HUES64 (cell line): ENCODE measurements around the gene HGS.
"Not testable (repeated sequence)": the region's sequence is repeated elsewhere in the genome, so short reads cannot be mapped to it uniquely, and the experiment has no call there.

Experiments
- H3K27ac ChIP-seq: 2 replicates; pipeline ENCODE4 v1.7.0; 2013; ENCODE audit warnings: low read depth, low read length, inconsistent platforms
- H3K27me3 ChIP-seq: 2 replicates; pipeline ENCODE4 v1.6.1; 2013; ENCODE audit warnings: mild to moderate bottlenecking, low read length; ENCODE audit not compliant: insufficient read depth
- H3K36me3 ChIP-seq: 2 replicates; pipeline ENCODE4 v1.6.1; 2013; ENCODE audit warnings: mild to moderate bottlenecking, low read length; ENCODE audit not compliant: insufficient read depth
- H3K4me1 ChIP-seq: 2 replicates; pipeline ENCODE4 v1.6.1; 2013; ENCODE audit warnings: mild to moderate bottlenecking, low read length, moderate library complexity; ENCODE audit not compliant: insufficient read depth
- H3K4me3 ChIP-seq: 2 replicates; pipeline ENCODE4 v1.5.1; 2013; ENCODE audit warnings: mild to moderate bottlenecking, low read length, moderate library complexity
- H3K9ac ChIP-seq: 2 replicates; pipeline ENCODE4 v1.6.1; 2013; ENCODE audit warnings: mild to moderate bottlenecking, low read depth, low read length
- H3K9me3 ChIP-seq: 2 replicates; pipeline ENCODE4 v1.6.1; 2013; ENCODE audit warnings: low read depth, low read length; ENCODE audit not compliant: insufficient read depth
- WGBS: fragments of 150-250, 120-280 bp; methylation state at CpG from one replicate; pipeline ENCODE4 v1.1.7; 2013; ENCODE audit warnings: missing lambda C conversion rate; 5-methylcytosine and 5-hydroxymethylcytosine counted together

Gene HGS

GRCh38 chr17:81673561-81674258 is 10.1 kb upstream of the HGS start:
- H3K9me3 ChIP-seq: no peaks in the 10 kb centered on the region
- no peaks in the 10 kb centered on the region for H3K4me1 ChIP-seq
- H3K27me3 ChIP-seq: no peaks in the 10 kb centered on the region
- no peak overlapping the region for H3K4me3 ChIP-seq
- no peak overlapping the region for H3K27ac ChIP-seq
- H3K9ac ChIP-seq: no peak overlapping the region
- 94% methylated on average over 18 of the region's 18 CpGs for WGBS
- H3K36me3 ChIP-seq: peaks cover 64% of the 10 kb centered on the region

- H3K9me3 ChIP-seq, H3K27me3 ChIP-seq, H3K27ac ChIP-seq, H3K9ac ChIP-seq, H3K4me1 ChIP-seq, H3K4me3 ChIP-seq: not testable (repeated sequence)
- peaks cover 45% of the 10 kb centered on the region for H3K36me3 ChIP-seq
- WGBS: 36% methylated on average over 11 of the region's 18 CpGs
These were observed 8.1 kb upstream of the HGS start for GRCh38 chr17:81675515-81676221.

- WGBS: 95% methylated on average over 17 of the region's 17 CpGs
- no peak overlapping the region for H3K27ac ChIP-seq
- no peak overlapping the region for H3K4me3 ChIP-seq
- no peak overlapping the region for H3K9ac ChIP-seq
- no peaks in the 10 kb centered on the region for H3K9me3 ChIP-seq
- no peaks in the 10 kb centered on the region for H3K27me3 ChIP-seq
- H3K4me1 ChIP-seq: no peaks in the 10 kb centered on the region
- peaks cover 39% of the 10 kb centered on the region for H3K36me3 ChIP-seq
These were observed 6.9 kb upstream of the HGS start for GRCh38 chr17:81676906-81677305.

- peaks cover 6% of the 10 kb centered on the region; the same call in 1 of the 2 replicates for H3K4me1 ChIP-seq
- no peak overlapping the region for H3K4me3 ChIP-seq
- H3K9ac ChIP-seq: no peak overlapping the region
- H3K9me3 ChIP-seq: no peaks in the 10 kb centered on the region
- peaks cover 9% of the 10 kb centered on the region; the same call in 1 of the 2 replicates for H3K36me3 ChIP-seq
- H3K27ac ChIP-seq: no peak overlapping the region
- WGBS: 94% methylated on average over 11 of the region's 11 CpGs
- no peaks in the 10 kb centered on the region for H3K27me3 ChIP-seq
These were observed 3.7 kb upstream of the HGS start for GRCh38 chr17:81680150-81680549.

- WGBS: 94% methylated on average over 17 of the region's 17 CpGs
These were observed 2.1 kb upstream of the HGS start for GRCh38 chr17:81681672-81682071.

GRCh38 chr17:81682565-81683207 is 1.1 kb upstream of the HGS start:
- Histone ChIP-seq H3K27ac (peak overlapping the region; percentile 85), H3K4me3 (peak overlapping the region; percentile 89), H3K4me1 (peaks cover 9% of the 10 kb centered on the region; the same call in 1 of the 2 replicates), H3K9ac (peak overlapping the region; percentile 85), H3K27me3 (no peaks in the 10 kb centered on the region), H3K36me3 (peaks cover 29% of the 10 kb centered on the region), H3K9me3 (no peaks in the 10 kb centered on the region)
- 51% methylated on average over 19 of the region's 19 CpGs for WGBS

More at GRCh38 chr17:81681672-81682071, 2.1 kb upstream of the HGS start:
- H3K9ac ChIP-seq: no peak overlapping the region
- no peaks in the 10 kb centered on the region for H3K9me3 ChIP-seq
- H3K4me1 ChIP-seq: peaks cover 9% of the 10 kb centered on the region; the same call in 1 of the 2 replicates
- no peak overlapping the region for H3K4me3 ChIP-seq
- no peaks in the 10 kb centered on the region for H3K27me3 ChIP-seq
- peaks cover 19% of the 10 kb centered on the region for H3K36me3 ChIP-seq
- no peak overlapping the region for H3K27ac ChIP-seq

GRCh38 chr17:81683208-81683583 is 615 bp upstream of the HGS start:
- peaks cover 9% of the 10 kb centered on the region; the same call in 1 of the 2 replicates for H3K4me1 ChIP-seq
- no peaks in the 10 kb centered on the region for H3K27me3 ChIP-seq
- H3K9me3 ChIP-seq: no peaks in the 10 kb centered on the region
- peaks cover 34% of the 10 kb centered on the region for H3K36me3 ChIP-seq
- peak overlapping the region; percentile 85 for H3K27ac ChIP-seq
- H3K4me3 ChIP-seq: peak overlapping the region; percentile 89
- WGBS: under 1% methylated on average over 37 of the region's 37 CpGs
- peak overlapping the region; percentile 85 for H3K9ac ChIP-seq

GRCh38 chr17:81684442-81684911 is 666 bp downstream of the HGS start:
- H3K36me3 ChIP-seq: peaks cover 46% of the 10 kb centered on the region
- 12% methylated on average over 16 of the region's 16 CpGs for WGBS
- peak overlapping the region; percentile 89 for H3K4me3 ChIP-seq
- H3K27ac ChIP-seq: peak overlapping the region; percentile 43
- H3K4me1 ChIP-seq: peaks cover 9% of the 10 kb centered on the region; the same call in 1 of the 2 replicates
- H3K9ac ChIP-seq: peak overlapping the region; percentile 75
- no peaks in the 10 kb centered on the region for H3K27me3 ChIP-seq
- H3K9me3 ChIP-seq: no peaks in the 10 kb centered on the region

- H3K27me3 ChIP-seq: no peaks in the 10 kb centered on the region
These were observed 1.3 kb downstream of the HGS start for GRCh38 chr17:81685108-81685507.

GRCh38 chr17:81686614-81687013 is 2.8 kb downstream of the HGS start:
- no peaks in the 10 kb centered on the region for H3K27me3 ChIP-seq
- no peak overlapping the region for H3K27ac ChIP-seq
- H3K4me3 ChIP-seq: no peak overlapping the region
- peaks cover 61% of the 10 kb centered on the region for H3K36me3 ChIP-seq
- 95% methylated on average over 20 of the region's 20 CpGs for WGBS
- H3K4me1 ChIP-seq: peaks cover 9% of the 10 kb centered on the region; the same call in 1 of the 2 replicates
- no peaks in the 10 kb centered on the region for H3K9me3 ChIP-seq
- H3K9ac ChIP-seq: no peak overlapping the region

More at GRCh38 chr17:81685108-81685507, 1.3 kb downstream of the HGS start:
- Histone ChIP-seq H3K9me3 (no peaks in the 10 kb centered on the region), H3K27ac (no peak overlapping the region), H3K4me1 (peaks cover 9% of the 10 kb centered on the region; the same call in 1 of the 2 replicates), H3K36me3 (peaks cover 50% of the 10 kb centered on the region), H3K4me3 (peak overlapping the region; percentile 89), H3K9ac (peak overlapping the region; percentile 75)
- 81% methylated on average over 12 of the region's 12 CpGs for WGBS
